HG02642 (cell line): Measurements from ENCODE around the gene SLC6A7.

ENCODE experiments used
- ATAC-seq: cut with Tn5 transposase; IDR thresholded peaks from one replicate; pipeline ENCODE4 v1.9.1; 2021; ENCODE audit warnings: mild to moderate bottlenecking; ENCODE audit not compliant: unreplicated experiment, poor library complexity

SLC6A7 gene

GRCh38 chr5:150254774-150255173, 64.9 kb downstream of the SLC6A7 start:
- ATAC-seq: no peak

GRCh38 chr5:150255659-150256409, 66.0 kb downstream of the SLC6A7 start:
- ATAC-seq: no peak

GRCh38 chr5:150256410-150257064, 66.7 kb downstream of the SLC6A7 start:
- no peak for ATAC-seq

- ATAC-seq: no peak
These were observed 67.6 kb downstream of the SLC6A7 start for GRCh38 chr5:150257424-150257823.

GRCh38 chr5:150258130-150258529, 68.3 kb downstream of the SLC6A7 start:
- no peak for ATAC-seq
